Measurements from ENCODE around the gene TMIGD1.

TMIGD1 gene

DNA sequence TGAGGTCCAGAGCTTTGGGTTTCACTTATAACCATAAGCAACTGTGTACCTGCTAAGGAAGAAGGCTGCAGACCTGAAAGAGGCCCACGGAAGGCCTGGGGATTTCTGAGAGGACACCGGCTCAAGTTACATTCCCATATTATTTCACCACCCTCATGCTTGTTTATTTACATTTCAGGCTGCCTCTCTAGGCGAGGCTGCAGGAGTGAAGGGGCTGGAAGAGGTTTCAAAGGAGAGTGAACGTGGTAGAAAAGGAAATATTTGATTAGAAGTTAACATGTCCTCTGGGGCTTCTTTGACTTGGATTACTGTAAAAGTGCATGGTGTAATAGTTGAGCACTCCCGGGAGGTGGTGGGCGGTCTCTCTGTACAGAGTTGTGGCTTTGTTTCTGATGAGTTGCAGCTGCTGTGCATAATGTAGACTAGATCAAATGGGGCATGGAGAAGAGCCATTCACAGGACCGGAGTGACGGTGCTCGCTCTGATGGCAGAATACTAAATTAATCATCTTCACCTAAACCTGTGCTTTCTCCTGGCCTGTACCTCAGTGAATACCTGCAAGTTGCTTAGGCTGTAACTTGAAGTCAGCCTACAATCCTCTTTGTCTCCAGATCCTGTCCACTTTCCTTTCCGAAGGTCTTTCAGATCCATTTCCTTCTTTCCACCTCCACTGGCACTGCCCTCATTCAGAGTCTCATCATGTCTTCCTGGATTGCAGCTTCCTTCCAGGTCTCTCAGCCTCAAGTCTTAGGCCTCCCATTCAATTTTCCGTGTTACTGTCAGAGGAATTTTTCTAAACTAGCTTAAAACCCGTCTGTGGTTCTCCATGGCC is 43.0 kb upstream of the TMIGD1 start:
- no peaks in the 10 kb centered on the region for H3K9me3 ChIP-seq (ENCODE audit: control insufficient read depth in 1 of 2, low read length in 2 of 2)
- H3K27me3 ChIP-seq (ENCODE audit: control insufficient read depth in 1 of 2, insufficient read depth in 2 of 2, low read length in 2 of 2) = no peaks in the 10 kb centered on the region
- H3K4me3 ChIP-seq (ENCODE audit: low read depth in 1 of 2, low read length in 2 of 2) = no peak overlapping the region
- no peak overlapping the region for H3K9ac ChIP-seq (ENCODE audit: low read depth in 1 of 2, low read length in 2 of 2)
- peaks cover 5 to 43% of the 10 kb centered on the region in 2 donors for H3K4me1 ChIP-seq (ENCODE audit: control insufficient read depth in 1 of 2, insufficient read depth in 2 of 2, low read length in 2 of 2)
- H3K27ac ChIP-seq (ENCODE audit: low read depth, low read length) = no peak overlapping the region
- no peaks in the 10 kb centered on the region for H3K36me3 ChIP-seq (ENCODE audit: control insufficient read depth in 1 of 2, insufficient read depth in 2 of 2, low read length in 2 of 2)

DNA sequence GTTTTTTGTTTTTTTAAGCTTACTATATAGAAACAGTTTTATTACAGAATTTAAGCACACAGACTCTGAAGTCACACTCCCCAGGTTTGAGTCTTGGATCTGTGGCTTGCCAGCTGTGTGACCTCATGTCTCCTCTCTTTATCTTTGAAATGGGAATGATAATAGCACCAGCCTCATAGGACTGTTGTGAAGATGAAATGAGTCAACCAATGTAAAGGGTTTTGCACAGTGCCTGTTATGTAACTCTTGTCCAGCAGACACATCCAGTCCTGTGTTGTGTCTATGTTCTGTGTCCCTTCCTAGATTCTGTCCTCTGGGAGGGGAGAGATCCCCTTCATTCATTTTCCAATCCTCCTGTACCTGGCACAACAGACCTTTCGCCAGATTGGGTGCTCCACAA is 41.8 kb upstream of the TMIGD1 start:
- H3K36me3 ChIP-seq (ENCODE audit: control insufficient read depth in 1 of 2, insufficient read depth in 2 of 2, low read length in 2 of 2) = no peaks in the 10 kb centered on the region
- H3K27me3 ChIP-seq (ENCODE audit: control insufficient read depth in 1 of 2, insufficient read depth in 2 of 2, low read length in 2 of 2) = no peaks in the 10 kb centered on the region
- H3K9me3 ChIP-seq (ENCODE audit: control insufficient read depth in 1 of 2, low read length in 2 of 2) = no peaks in the 10 kb centered on the region
- no peak overlapping the region for H3K4me3 ChIP-seq (ENCODE audit: low read depth in 1 of 2, low read length in 2 of 2)
- H3K4me1 ChIP-seq (ENCODE audit: control insufficient read depth in 1 of 2, insufficient read depth in 2 of 2, low read length in 2 of 2) = peaks cover 5 to 36% of the 10 kb centered on the region in 2 donors
- H3K9ac ChIP-seq (ENCODE audit: low read depth in 1 of 2, low read length in 2 of 2) = no peak overlapping the region
- H3K27ac ChIP-seq (ENCODE audit: low read depth, low read length) = no peak overlapping the region

DNA sequence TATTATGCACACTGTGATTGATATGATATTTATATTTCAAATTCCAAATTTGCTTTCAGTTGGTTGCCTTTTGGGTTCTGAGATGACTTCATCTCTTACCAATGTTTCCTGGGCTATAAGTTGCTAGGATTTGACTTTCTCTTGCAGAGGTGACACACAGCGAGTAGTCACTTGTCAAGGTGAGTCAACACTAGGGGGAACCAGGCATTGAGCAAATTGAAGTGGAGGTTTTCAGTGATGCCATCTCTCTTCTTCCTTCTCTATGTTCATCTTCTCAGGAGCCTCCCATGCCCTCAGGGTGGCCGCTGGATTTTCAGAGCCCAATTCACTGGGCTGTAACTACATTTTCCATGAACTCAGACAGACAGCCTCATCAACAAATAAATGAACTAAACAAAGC is 38.9 kb upstream of the TMIGD1 start:
- Histone ChIP-seq H3K27me3 (ENCODE audit: control insufficient read depth in 1 of 2, insufficient read depth in 2 of 2, low read length in 2 of 2) (no peaks in the 10 kb centered on the region), H3K27ac (ENCODE audit: low read depth, low read length) (no peak overlapping the region), H3K4me1 (ENCODE audit: control insufficient read depth in 1 of 2, insufficient read depth in 2 of 2, low read length in 2 of 2) (peaks cover 13 to 35% of the 10 kb centered on the region in 2 donors), H3K36me3 (ENCODE audit: control insufficient read depth in 1 of 2, insufficient read depth in 2 of 2, low read length in 2 of 2) (no peaks in the 10 kb centered on the region), H3K9ac (ENCODE audit: low read depth in 1 of 2, low read length in 2 of 2) (no peak overlapping the region), H3K9me3 (ENCODE audit: control insufficient read depth in 1 of 2, low read length in 2 of 2) (no peaks in the 10 kb centered on the region), H3K4me3 (ENCODE audit: low read depth in 1 of 2, low read length in 2 of 2) (no peak overlapping the region)

DNA sequence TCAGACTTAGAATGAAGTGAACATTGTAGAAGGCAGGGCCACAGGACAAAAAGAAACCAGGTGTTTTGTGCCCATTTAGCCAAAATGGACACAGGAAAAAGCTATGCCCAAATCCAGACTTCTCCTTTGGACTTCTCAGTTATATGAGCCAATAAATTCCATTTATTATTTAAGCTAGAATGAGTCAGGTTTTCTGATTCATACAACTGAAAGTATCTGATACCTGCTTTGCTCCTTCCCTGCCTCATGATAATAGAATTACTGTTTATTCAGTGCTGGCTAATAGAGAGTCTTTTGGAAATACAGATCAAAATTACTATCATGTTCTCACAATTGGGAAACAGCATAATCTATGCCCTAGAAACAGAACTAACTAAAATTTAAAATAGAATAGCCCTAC is 36.1 kb upstream of the TMIGD1 start:
- Histone ChIP-seq H3K36me3 (ENCODE audit: control insufficient read depth in 1 of 2, insufficient read depth in 2 of 2, low read length in 2 of 2) (no peaks in the 10 kb centered on the region), H3K4me1 (ENCODE audit: control insufficient read depth in 1 of 2, insufficient read depth in 2 of 2, low read length in 2 of 2) (peaks cover 13 to 15% of the 10 kb centered on the region in 2 donors), H3K9me3 (ENCODE audit: control insufficient read depth in 1 of 2, low read length in 2 of 2) (no peaks in the 10 kb centered on the region), H3K4me3 (ENCODE audit: low read depth in 1 of 2, low read length in 2 of 2) (no peak overlapping the region), H3K9ac (ENCODE audit: low read depth in 1 of 2, low read length in 2 of 2) (no peak overlapping the region), H3K27ac (ENCODE audit: low read depth, low read length) (no peak overlapping the region), H3K27me3 (ENCODE audit: control insufficient read depth in 1 of 2, insufficient read depth in 2 of 2, low read length in 2 of 2) (no peaks in the 10 kb centered on the region)

DNA sequence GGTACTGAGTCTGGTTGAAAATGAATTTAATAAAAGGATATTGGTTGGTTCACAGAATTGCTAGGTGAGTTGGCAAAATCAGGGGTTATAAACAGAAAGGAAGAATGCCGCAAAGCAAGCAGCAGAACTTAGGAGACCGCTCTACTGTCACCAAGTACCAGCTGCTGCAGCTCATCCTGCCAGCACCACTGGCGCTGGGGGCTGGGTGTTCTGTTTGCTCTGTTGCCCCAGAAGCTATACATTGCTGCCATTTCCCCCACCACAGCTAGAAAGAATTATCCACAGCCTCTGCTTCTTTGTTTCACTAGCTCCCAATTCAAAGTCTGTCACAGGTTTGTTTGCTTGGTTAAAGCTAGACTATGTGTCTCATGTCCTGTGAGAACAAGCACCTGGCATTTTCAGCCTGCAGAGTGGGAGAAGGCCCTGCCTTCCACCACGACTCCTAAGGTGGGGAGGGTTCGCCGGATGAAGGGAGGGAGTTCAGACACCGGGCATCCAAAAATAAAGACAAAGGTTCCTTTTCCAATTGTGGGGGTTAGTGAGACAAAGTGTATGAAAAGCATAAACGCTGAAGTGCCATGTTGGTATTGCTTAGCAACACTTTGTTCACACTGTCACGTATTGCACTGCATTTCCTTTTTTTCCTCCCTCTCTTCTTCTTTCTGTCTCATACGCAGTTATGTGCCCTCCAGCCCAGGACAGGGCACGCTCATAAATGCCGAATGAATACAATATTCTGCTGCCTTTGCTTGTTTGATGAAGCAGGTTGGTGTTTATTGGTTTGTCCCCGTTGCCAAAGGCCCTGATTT is 35.3 kb upstream of the TMIGD1 start:
- no peak overlapping the region for H3K27ac ChIP-seq (ENCODE audit: low read depth, low read length)
- no peak overlapping the region for H3K4me3 ChIP-seq (ENCODE audit: low read depth in 1 of 2, low read length in 2 of 2)
- H3K9me3 ChIP-seq (ENCODE audit: control insufficient read depth in 1 of 2, low read length in 2 of 2) = no peaks in the 10 kb centered on the region
- no peaks in the 10 kb centered on the region for H3K36me3 ChIP-seq (ENCODE audit: control insufficient read depth in 1 of 2, insufficient read depth in 2 of 2, low read length in 2 of 2)
- H3K27me3 ChIP-seq (ENCODE audit: control insufficient read depth in 1 of 2, insufficient read depth in 2 of 2, low read length in 2 of 2) = no peaks in the 10 kb centered on the region
- H3K4me1 ChIP-seq (ENCODE audit: control insufficient read depth in 1 of 2, insufficient read depth in 2 of 2, low read length in 2 of 2) = peaks cover 13 to 15% of the 10 kb centered on the region in 2 donors
- H3K9ac ChIP-seq (ENCODE audit: low read depth in 1 of 2, low read length in 2 of 2) = no peak overlapping the region

DNA sequence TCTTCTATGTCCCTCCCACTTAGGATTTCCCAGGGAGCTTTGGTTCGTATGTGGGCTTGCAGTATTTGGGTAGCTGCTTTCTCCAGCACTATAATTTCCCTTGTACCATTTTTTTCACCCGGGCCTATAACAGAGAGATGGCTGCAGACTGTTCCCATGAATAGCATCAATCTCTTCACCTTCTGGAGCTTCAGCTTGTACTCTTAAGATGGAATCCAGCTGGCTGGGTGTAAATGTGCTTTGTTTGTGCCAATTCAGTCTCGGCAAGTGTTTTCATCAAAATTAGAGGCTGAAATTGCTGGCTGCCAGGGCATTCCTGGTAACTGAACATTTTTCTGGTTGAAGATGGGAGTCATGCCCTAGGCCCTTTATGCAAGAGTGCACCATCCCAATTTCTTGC is 32.7 kb upstream of the TMIGD1 start:
- peaks cover 15 to 22% of the 10 kb centered on the region in 2 donors for H3K4me1 ChIP-seq (ENCODE audit: control insufficient read depth in 1 of 2, insufficient read depth in 2 of 2, low read length in 2 of 2)
- H3K27me3 ChIP-seq (ENCODE audit: control insufficient read depth in 1 of 2, insufficient read depth in 2 of 2, low read length in 2 of 2) = no peaks in the 10 kb centered on the region
- H3K9ac ChIP-seq (ENCODE audit: low read depth in 1 of 2, low read length in 2 of 2) = no peak overlapping the region
- H3K4me3 ChIP-seq (ENCODE audit: low read depth in 1 of 2, low read length in 2 of 2) = no peak overlapping the region
- no peaks in the 10 kb centered on the region for H3K36me3 ChIP-seq (ENCODE audit: control insufficient read depth in 1 of 2, insufficient read depth in 2 of 2, low read length in 2 of 2)
- H3K27ac ChIP-seq (ENCODE audit: low read depth, low read length) = no peak overlapping the region
- H3K9me3 ChIP-seq (ENCODE audit: control insufficient read depth in 1 of 2, low read length in 2 of 2) = peaks cover 0 to 5% of the 10 kb centered on the region in 2 donors

DNA sequence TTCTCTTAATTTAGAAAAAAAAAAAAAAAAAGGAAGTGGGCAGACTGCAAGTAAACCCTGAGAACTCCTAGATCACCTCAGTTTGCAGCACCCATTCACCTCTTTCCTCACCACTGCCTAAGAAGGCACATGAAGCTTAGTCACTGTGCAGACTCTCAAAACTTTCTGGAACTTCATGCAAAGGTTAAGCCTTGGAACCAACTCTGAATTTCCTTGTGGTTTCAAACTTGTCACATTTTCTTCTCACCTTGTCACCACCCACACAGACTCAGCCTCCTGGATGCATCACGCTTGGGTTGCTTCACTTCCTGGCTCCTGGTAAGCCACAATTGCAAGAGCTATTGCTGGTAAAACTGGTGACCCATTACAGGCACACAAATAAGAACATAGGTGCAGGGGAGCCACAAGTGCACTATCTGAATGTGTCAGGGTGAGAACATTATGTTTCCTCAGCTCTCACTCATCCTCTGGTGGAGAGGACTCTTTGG is 29.9 kb upstream of the TMIGD1 start:
- peaks cover 0 to 9% of the 10 kb centered on the region in 2 donors for H3K4me1 ChIP-seq (ENCODE audit: control insufficient read depth in 1 of 2, insufficient read depth in 2 of 2, low read length in 2 of 2)
- no peak overlapping the region for H3K9ac ChIP-seq (ENCODE audit: low read depth in 1 of 2, low read length in 2 of 2)
- no peak overlapping the region for H3K27ac ChIP-seq (ENCODE audit: low read depth, low read length)
- no peaks in the 10 kb centered on the region for H3K36me3 ChIP-seq (ENCODE audit: control insufficient read depth in 1 of 2, insufficient read depth in 2 of 2, low read length in 2 of 2)
- peaks cover 3 to 5% of the 10 kb centered on the region in 2 donors for H3K9me3 ChIP-seq (ENCODE audit: control insufficient read depth in 1 of 2, low read length in 2 of 2)
- H3K27me3 ChIP-seq (ENCODE audit: control insufficient read depth in 1 of 2, insufficient read depth in 2 of 2, low read length in 2 of 2) = no peaks in the 10 kb centered on the region
- H3K4me3 ChIP-seq (ENCODE audit: low read depth in 1 of 2, low read length in 2 of 2) = no peak overlapping the region

DNA sequence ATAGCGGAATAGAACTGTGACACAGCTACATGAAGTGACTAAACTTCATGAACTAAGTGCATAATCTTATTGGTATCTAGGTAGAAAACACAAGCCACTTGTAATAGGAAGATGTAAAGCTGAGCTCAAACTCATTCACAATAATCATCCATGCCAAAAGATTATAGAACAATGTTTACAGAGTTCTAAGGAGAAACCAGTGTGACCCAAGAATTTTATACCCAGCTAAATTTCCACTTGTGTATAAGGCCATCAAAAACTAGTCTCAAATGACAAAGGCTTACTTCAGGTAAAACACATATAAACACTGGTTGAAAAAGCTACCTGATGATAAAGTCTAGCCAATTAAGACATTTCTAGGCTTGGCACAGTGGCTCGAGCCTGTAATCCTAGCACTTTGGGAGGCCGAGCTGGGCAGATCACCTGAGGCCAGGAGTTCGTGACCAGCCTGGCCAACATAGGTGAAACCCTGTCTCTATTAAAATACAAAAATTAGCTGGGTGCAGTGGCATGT is 28.0 kb upstream of the TMIGD1 start:
- H3K9ac ChIP-seq (ENCODE audit: low read depth in 1 of 2, low read length in 2 of 2) = no peak overlapping the region
- no peak overlapping the region for H3K27ac ChIP-seq (ENCODE audit: low read depth, low read length)
- H3K27me3 ChIP-seq (ENCODE audit: control insufficient read depth in 1 of 2, insufficient read depth in 2 of 2, low read length in 2 of 2) = no peaks in the 10 kb centered on the region
- no peak overlapping the region for H3K4me3 ChIP-seq (ENCODE audit: low read depth in 1 of 2, low read length in 2 of 2)
- H3K9me3 ChIP-seq (ENCODE audit: control insufficient read depth in 1 of 2, low read length in 2 of 2) = peaks cover 3 to 5% of the 10 kb centered on the region in 2 donors
- H3K4me1 ChIP-seq (ENCODE audit: control insufficient read depth in 1 of 2, insufficient read depth in 2 of 2, low read length in 2 of 2) = peaks cover 0 to 12% of the 10 kb centered on the region in 2 donors
- no peaks in the 10 kb centered on the region for H3K36me3 ChIP-seq (ENCODE audit: control insufficient read depth in 1 of 2, insufficient read depth in 2 of 2, low read length in 2 of 2)

DNA sequence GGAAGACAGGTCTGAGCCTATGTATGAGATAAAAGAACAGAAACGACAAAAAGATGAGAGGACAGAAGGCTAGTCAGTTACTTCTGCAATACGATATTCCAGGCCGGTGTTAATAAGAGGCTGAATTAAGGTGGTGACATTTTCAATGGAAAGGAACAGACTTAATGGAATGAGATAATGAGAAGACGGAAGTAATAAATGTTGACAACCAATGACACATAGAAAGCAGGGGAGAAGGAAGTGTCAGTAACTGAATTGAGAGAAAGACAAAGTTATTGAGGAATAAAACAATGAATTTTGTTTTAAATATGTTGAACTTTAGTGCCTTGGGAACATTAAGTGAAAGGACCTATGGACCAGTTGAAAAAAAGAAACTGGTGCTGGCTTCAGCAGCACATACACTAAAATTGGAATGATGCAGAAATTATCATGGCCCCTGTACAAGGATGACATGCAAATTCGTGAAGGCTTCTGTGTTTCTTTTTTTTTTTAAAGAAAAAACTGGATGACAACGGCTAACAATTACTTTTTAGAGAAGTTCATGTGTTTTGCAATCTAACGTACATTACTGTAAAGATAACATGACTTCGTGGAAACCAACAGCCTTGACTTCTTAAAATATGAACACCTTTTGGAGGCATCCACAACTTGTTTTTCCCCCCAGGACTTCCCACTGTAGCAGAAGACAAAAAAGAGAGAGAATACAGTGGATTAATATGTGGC is 26.4 kb upstream of the TMIGD1 start:
- Histone ChIP-seq H3K9ac (ENCODE audit: low read depth in 1 of 2, low read length in 2 of 2) (no peak overlapping the region), H3K27me3 (ENCODE audit: control insufficient read depth in 1 of 2, insufficient read depth in 2 of 2, low read length in 2 of 2) (no peaks in the 10 kb centered on the region), H3K4me3 (ENCODE audit: low read depth in 1 of 2, low read length in 2 of 2) (no peak overlapping the region), H3K36me3 (ENCODE audit: control insufficient read depth in 1 of 2, insufficient read depth in 2 of 2, low read length in 2 of 2) (no peaks in the 10 kb centered on the region), H3K4me1 (ENCODE audit: control insufficient read depth in 1 of 2, insufficient read depth in 2 of 2, low read length in 2 of 2) (peaks cover 0 to 12% of the 10 kb centered on the region in 2 donors), H3K9me3 (ENCODE audit: control insufficient read depth in 1 of 2, low read length in 2 of 2) (peaks cover 3 to 5% of the 10 kb centered on the region in 2 donors), H3K27ac (ENCODE audit: low read depth, low read length) (no peak overlapping the region)
